ENCODE data around the gene IZUMO1.

DNA sequence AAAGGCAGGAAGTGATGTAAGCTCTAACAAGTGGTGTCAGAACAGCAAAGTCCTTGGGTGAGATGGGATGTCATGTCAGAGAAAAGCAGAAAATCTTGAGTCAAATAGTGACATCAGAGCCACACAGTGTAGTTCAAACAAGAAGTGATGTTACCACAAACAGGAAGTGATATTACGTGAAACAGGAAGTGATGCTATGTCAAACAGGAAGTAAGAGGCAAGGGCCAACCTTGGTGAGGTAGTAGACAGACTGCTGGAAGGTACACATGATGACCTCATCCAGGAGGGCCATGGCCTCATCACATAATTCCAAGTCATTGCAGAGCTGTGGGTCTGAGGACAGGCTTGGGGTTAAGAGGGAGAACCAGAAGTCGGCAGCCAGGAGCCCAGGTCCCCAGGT is 20.2 kb downstream of the IZUMO1 start:
- TF ChIP-seq POLR2A (IDR thresholded peaks at IDR 0.05), result no peak
- TF ChIP-seq, protein P1, sequence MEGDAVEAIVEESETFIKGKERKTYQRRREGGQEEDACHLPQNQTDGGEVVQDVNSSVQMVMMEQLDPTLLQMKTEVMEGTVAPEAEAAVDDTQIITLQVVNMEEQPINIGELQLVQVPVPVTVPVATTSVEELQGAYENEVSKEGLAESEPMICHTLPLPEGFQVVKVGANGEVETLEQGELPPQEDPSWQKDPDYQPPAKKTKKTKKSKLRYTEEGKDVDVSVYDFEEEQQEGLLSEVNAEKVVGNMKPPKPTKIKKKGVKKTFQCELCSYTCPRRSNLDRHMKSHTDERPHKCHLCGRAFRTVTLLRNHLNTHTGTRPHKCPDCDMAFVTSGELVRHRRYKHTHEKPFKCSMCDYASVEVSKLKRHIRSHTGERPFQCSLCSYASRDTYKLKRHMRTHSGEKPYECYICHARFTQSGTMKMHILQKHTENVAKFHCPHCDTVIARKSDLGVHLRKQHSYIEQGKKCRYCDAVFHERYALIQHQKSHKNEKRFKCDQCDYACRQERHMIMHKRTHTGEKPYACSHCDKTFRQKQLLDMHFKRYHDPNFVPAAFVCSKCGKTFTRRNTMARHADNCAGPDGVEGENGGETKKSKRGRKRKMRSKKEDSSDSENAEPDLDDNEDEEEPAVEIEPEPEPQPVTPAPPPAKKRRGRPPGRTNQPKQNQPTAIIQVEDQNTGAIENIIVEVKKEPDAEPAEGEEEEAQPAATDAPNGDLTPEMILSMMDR (IDR thresholded peaks at IDR 0.05), result no peak
